ENCODE measurements around the gene CCL19. TPM values are rescaled to one million over a fixed set of nuclear protein-coding genes. Genes with fewer than 3 reads are reported as not detected.

The CCL19 gene
- polyA plus RNA-seq, 1 donor from 2014 or later, result not detected

- Mint-ChIP-seq H3K27ac (peak overlapping the region in 2 of 3 donors; percentile 71 to 92), H3K36me3 (peaks cover 2% of the 10 kb centered on the region), H3K4me3 (peak overlapping the region; percentile 90 to 96 (median 94)), H3K9me3 (no peaks in the 10 kb centered on the region), H3K27me3 (no peaks in the 10 kb centered on the region), H3K4me1 (peaks cover 17 to 18% (median 18%) of the 10 kb centered on the region in 3 donors)
Observed at GRCh38 chr9:34647084-34647403, 44.0 kb downstream of the CCL19 start.

- Mint-ChIP-seq H3K4me3 (peak within 1 kb of the TSS; percentile 90 to 96 (median 94)), H3K27ac (peak within 1 kb of the TSS; percentile 68 to 92 (median 71)), H3K4me1 (peaks cover 17 to 18% (median 18%) of the 10 kb centered on the region in 3 donors), H3K27me3 (no peaks in the 10 kb centered on the region), H3K9me3 (no peaks in the 10 kb centered on the region), H3K36me3 (peaks cover 2% of the 10 kb centered on the region)
Observed at GRCh38 chr9:34646211-34647083, 44.6 kb downstream of the CCL19 start, which contains the start of gene GALT. Gene GALT, plus strand, starts transcription at chr9:34646675. Its CDS starts 30 bp downstream, at chr9:34646705.

GRCh38 chr9:34644766-34645314 is 46.2 kb downstream of the CCL19 start:
- peaks cover 3% of the 10 kb centered on the region for H3K36me3 Mint-ChIP-seq
- no peaks in the 10 kb centered on the region for H3K27me3 Mint-ChIP-seq
- peaks cover 17 to 18% (median 18%) of the 10 kb centered on the region in 3 donors for H3K4me1 Mint-ChIP-seq
- H3K4me3 Mint-ChIP-seq, result peak overlapping the region in 1 of 4 donors; percentile 90
- no peak overlapping the region for H3K27ac Mint-ChIP-seq
- H3K9me3 Mint-ChIP-seq, result no peaks in the 10 kb centered on the region

- Mint-ChIP-seq H3K9me3 (no peaks in the 10 kb centered on the region), H3K4me1 (peaks cover 21 to 31% (median 22%) of the 10 kb centered on the region in 3 donors), H3K4me3 (peak overlapping the region in 1 of 4 donors; percentile 19), H3K27ac (no peak overlapping the region), H3K36me3 (peaks cover 3% of the 10 kb centered on the region), H3K27me3 (no peaks in the 10 kb centered on the region)
Observed at GRCh38 chr9:34642679-34643078, 48.4 kb downstream of the CCL19 start.

Other genes starting within 250 kb of the CCL19 start
- gene FAM219A, start 232.7 kb downstream of the CCL19 start, polyA plus RNA-seq, result 1.1 TPM
- gene DNAI1, start 232.5 kb downstream of the CCL19 start, polyA plus RNA-seq, result not detected
- gene ENHO, start 168.3 kb downstream of the CCL19 start, polyA plus RNA-seq, result not detected
- not detected for gene CNTFR, start 101.6 kb downstream of the CCL19 start, polyA plus RNA-seq
- 48.4 TPM for gene RPP25L, start 79.2 kb downstream of the CCL19 start, polyA plus RNA-seq
- 113 TPM for gene DCTN3, start 70.8 kb downstream of the CCL19 start, polyA plus RNA-seq
- gene ARID3C, start 62.2 kb downstream of the CCL19 start, polyA plus RNA-seq, result not detected
- gene SIGMAR1, start 53.5 kb downstream of the CCL19 start, polyA plus RNA-seq, result 63.1 TPM
- 37.2 TPM for gene GALT, start 44.6 kb downstream of the CCL19 start, polyA plus RNA-seq
- 4.7 TPM for gene IL11RA, start 39.1 kb downstream of the CCL19 start, polyA plus RNA-seq
- gene CCL27, start 28.6 kb downstream of the CCL19 start, polyA plus RNA-seq, result not detected
- gene CCL21, start 18.9 kb upstream of the CCL19 start, polyA plus RNA-seq, result not detected